PFSK-1 (cell line): ENCODE results near the gene C10orf95.

Source experiments
- FOXP2 ChIP-seq: optimal IDR thresholded peaks from 2 replicates; pipeline ENCODE3; 2011; ENCODE audit warnings: borderline replicate concordance, control low read depth, inconsistent platforms; ENCODE audit not compliant: insufficient read depth; ENCODE audit errors: extremely low read length, extremely low read depth
- POLR2AphosphoS5 ChIP-seq: IDR thresholded peaks from 2 replicates; pipeline ENCODE4 v1.6.1; 2012; ENCODE audit warnings: low read depth, mild to moderate bottlenecking, control low read depth, low read length, moderate library complexity
- REST ChIP-seq, 2 experiments: IDR thresholded peaks; 2 replicates each; pipeline versions ENCODE4 v1.6.1 to v1.8.0; 2011 to 2012; ENCODE audit warnings: low read depth in 2 of 2, low read length in 2 of 2, control low read depth in 1 of 2, inconsistent platforms in 1 of 2, mild to moderate bottlenecking in 1 of 2, moderate library complexity in 1 of 2; ENCODE audit not compliant: insufficient read depth in 1 of 2
- SIN3A ChIP-seq: IDR thresholded peaks from 2 replicates; pipeline ENCODE4 v1.6.1; 2012; ENCODE audit warnings: mild to moderate bottlenecking, low read length, moderate library complexity, borderline replicate concordance; ENCODE audit not compliant: insufficient read depth
- TAF1 ChIP-seq: IDR thresholded peaks from 2 replicates; pipeline ENCODE4 v1.6.1; 2012; ENCODE audit warnings: low read length, control low read depth, borderline replicate concordance; ENCODE audit not compliant: insufficient read depth

The C10orf95 gene

DNA sequence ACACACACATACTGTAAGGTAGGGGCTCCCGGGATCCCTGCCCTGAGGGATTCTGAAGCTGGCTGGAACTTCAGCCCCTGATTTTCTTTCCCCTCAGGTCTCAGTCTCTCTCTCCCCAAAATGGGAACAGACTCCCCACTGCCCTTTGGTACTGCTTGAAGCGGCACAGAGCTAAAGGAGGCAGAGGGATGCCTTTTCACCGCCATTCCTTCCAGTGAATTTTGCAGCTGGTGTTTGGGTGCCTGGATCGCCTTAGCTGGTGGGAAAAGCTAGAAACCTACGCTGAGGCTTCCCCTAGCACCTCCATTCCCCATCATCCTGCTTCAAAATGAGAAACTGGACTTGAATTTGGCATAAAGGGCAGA is 16.2 kb downstream of the C10orf95 start:
- TF ChIP-seq FOXP2 (no peak), REST (IDR thresholded peaks at IDR 0.05; ENCODE audit: insufficient read depth in 1 of 2, low read depth in 2 of 2, low read length in 2 of 2) (no peak), SIN3A (no peak), POLR2AphosphoS5 (no peak), TAF1 (no peak)

GRCh38 chr10:102434394-102435132 is 16.8 kb downstream of the C10orf95 start:
- TF ChIP-seq TAF1 (no peak), POLR2AphosphoS5 (no peak), FOXP2 (no peak), REST (IDR thresholded peaks at IDR 0.05; ENCODE audit: insufficient read depth in 1 of 2, low read depth in 2 of 2, low read length in 2 of 2) (no peak), SIN3A (no peak)

- no peak for TF ChIP-seq POLR2AphosphoS5
- TF ChIP-seq SIN3A: no peak
- TF ChIP-seq TAF1: no peak
- no peak for TF ChIP-seq REST (IDR thresholded peaks at IDR 0.05; ENCODE audit: insufficient read depth in 1 of 2, low read depth in 2 of 2, low read length in 2 of 2)
- TF ChIP-seq FOXP2: no peak
These were observed 17.7 kb downstream of the C10orf95 start for GRCh38 chr10:102433619-102434046.

GRCh38 chr10:102432162-102432950 is 19.0 kb downstream of the C10orf95 start, which contains the start of gene CUEDC2:
TSS of gene CUEDC2 (minus strand) at chr10:102432574. CDS start at chr10:102425188, 7,386 bp downstream.
- peak; percentile 68; the same call in 1 of the 2 replicates for TF ChIP-seq TAF1
- peak; percentile 43 for TF ChIP-seq FOXP2
- peak; percentile 75; the same call in 1 of the 2 replicates for TF ChIP-seq POLR2AphosphoS5
- no peak for TF ChIP-seq SIN3A
- peak in 1 of 2 experiments; percentile 2; a peak in 1 of 4 replicates for TF ChIP-seq REST (IDR thresholded peaks at IDR 0.05; ENCODE audit: insufficient read depth in 1 of 2, low read depth in 2 of 2, low read length in 2 of 2)
